GM21737 (cell line): ENCODE data around the gene PTPRQ.
"Not testable (repeated sequence)": the region's sequence is repeated elsewhere in the genome, so short reads cannot be mapped to it uniquely, and the experiment has no call there.

Experiments
- ATAC-seq: cut with Tn5 transposase; IDR thresholded peaks from one replicate; pipeline ENCODE4 v1.9.1; 2021; ENCODE audit warnings: mild to moderate bottlenecking, moderate library complexity; ENCODE audit not compliant: unreplicated experiment

The PTPRQ gene

DNA sequence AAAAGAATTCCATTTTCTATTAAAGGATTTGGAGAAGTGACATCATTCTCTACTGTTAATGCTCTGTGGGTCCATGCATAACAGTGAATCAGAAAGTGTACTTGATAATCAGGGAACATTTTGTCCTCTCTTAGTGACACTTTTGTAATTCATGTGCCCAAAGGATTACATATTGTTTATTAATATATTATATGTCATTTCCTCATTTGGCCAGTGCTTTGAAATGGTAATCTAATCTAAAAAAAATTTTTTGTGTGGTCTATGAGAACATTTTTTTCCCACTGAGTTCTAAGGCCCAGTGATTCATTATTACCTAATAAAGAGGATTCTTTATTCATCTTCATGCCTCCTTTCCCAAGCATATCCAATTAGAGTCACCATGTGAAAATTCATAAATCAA, 183.7 kb downstream of the PTPRQ start:
- no peak for ATAC-seq

DNA sequence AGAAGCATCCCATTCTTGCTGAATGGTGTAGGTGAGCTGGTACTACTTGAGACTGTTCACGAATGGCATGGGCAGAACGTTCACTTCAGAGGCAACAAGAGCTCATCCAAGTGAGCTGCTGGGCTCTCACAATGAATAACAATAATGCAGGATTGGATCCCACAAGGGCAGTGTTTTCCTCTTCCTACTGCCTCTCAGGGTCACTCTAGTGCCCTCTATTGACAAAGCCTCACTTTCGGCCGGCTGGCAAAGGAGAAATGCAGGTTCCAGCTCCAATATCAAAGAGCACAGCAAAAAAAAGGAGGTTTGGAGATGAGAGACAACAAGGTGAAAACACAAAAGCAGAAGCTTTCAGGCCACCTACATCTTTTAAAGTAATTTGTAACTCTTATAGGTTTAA, 188.8 kb downstream of the PTPRQ start:
- ATAC-seq, result no peak

DNA sequence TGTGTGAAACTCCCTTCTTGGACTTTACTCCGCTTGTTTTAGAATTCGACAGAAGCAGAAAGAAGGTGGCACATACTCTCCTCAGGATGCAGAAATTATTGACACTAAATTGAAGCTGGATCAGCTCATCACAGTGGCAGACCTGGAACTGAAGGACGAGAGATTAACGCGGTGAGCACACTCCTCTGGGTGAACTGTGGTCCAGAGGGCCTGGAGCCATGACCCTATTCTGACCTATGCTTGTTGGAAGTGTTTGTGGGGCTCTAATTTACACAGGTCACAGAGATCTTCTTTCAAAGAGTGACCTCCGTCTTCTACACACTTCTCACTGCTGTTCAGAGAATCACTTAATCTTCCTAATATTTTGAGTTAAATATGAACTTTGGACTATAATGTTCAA, 190.9 kb downstream of the PTPRQ start:
- ATAC-seq, result no peak

DNA sequence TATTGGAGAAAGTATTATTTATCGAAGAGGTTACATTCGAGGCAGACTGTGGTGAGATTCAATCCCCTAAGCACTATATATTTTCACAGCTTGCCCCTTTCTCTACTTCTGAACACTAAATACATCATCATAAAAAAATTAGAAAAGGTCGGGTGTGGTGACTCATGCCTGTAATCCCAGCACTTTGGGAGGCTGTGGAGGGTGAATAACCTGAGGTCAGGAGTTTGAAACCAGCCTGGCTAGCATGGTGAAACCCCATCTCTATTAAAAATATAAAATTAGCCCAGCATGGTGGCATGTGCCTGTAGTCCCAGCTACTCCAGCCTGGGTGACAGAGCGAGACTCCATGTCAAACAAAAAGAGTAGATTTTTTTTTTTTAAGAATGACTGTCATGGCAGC, 192.8 kb downstream of the PTPRQ start:
- ATAC-seq, result no peak

DNA sequence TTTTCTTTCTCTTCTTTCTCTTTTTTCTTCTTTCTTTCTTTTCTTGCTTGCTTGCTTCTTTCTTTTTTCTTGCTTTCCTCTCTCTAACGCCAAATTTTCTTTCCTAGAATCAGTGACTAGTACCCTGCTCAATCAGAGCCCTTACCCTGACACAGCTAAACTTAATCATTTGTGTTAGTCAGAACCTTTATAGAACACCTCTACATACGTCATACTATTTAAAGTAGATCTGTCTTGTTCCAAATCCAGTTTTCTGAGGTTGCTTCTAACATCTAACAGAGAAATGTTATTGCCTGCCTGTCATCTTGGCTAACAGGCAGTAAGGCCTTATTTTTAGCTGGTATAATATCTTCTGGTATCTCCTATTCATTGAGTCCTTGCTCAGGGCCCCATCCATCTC, 197.9 kb downstream of the PTPRQ start:
- no peak for ATAC-seq

DNA sequence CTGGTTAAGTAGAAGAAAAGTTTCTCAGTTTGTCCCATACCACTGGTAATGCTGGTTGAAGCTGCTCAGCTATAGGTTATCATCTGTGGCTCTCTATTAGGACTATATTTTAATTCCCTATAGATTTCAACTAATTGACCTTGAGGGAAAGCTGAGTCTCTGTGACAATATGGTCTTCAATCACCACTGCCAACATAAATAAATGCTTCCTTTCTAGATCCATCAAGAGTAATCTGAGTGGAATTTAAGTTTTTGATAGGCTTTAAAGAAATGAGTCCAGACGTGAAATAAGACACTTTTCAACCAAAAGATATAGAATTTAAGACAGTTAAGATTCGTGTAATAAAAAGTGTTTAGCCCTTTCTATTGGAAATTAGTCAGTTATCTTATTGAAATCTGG, 199.9 kb downstream of the PTPRQ start:
- no peak for ATAC-seq

DNA sequence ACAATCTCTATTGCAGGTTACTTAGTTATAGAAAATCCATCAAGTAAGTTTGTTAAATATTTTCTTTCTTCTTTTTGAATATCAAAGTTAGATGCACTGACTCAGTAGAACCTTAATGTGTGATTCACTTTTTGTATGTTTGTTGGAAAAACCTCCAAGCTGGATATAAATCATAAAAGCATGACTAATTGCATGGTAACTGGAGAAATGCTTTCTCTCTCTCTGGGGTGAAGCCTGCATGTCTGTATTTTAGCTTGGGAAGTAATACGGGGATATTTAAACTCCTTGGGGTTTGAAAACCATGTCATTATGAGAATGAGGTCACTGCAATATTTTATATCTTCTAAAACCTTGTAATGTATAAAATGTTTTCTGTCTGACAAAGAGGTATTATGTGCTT, 204.8 kb downstream of the PTPRQ start:
- ATAC-seq, result no peak

DNA sequence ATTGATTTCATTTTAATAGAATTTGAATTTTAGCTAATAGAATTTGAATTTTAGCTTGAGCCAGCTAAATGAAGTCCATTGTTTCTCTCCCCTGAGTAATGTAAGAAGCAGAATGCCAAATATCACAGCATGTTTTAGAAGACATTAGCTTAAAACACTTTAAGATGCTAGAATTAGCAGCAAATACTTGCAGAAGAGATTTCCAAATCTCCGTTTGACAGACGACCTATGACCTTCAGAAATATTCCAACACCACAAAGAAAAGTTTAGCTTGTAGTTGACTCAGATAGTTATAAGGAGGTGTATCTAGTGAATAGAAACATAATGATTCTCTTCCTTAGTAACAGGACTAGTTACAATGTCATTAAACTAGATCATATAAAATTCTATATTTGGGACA, 211.7 kb downstream of the PTPRQ start:
- ATAC-seq, result no peak

DNA sequence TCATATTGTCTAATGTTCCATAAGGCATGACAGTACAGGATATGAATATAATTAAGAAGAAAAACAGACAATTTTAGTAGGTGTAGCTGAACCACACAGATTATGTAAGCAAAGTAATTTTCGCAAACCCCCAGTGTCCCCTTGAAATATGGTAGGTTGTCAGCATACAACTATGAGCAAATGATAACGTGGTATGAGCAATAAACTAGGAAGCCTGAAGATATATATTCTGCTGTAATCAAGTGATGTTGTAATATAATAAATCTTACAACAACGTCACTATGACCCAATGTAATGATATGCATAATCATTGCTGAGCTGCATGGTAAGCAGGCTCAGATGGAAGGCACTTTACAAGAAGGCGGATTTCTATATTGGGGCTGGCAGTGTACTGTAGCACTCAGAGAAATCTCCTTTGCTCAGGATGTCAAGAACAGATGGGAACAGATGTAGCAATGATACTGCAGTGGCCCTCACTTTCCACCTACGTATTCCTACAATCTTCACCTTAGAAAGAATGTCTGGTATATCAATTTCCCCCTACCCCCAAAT, 215.6 kb downstream of the PTPRQ start:
- ATAC-seq, result no peak

DNA sequence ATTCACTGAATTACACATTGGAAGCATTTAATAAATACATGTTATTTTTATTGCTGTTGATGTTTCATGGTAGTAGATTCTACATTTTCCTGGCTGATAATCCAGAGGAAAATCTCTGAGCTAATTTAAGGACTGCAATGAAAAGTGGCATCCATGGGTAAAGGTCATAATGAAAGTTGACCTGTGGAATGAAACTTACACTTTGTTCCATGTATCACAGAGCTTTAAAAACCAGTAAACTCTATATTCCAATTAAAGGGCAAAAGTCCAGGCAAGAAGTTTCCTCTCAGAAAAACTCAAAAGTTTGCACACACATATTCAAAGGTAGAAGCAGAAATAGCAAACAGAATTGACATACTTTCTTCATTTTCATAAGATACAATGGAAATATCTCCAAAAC, 218.6 kb downstream of the PTPRQ start:
- ATAC-seq, result no peak

DNA sequence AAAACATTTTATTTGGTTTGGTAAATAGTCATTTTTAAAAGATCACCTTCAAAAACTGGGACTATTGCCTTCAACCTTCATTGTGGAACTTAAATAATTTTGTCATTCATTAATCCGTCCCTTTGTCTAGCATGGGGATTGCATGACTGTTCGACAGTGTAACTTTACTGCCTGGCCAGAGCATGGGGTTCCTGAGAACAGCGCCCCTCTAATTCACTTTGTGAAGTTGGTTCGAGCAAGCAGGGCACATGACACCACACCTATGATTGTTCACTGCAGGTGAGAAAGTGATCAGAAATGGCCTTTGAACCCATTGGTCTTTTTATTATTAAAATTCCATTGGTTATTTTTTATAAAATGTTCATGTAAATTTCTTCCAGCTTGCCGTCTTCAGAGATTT, 226.2 kb downstream of the PTPRQ start:
- no peak for ATAC-seq

DNA sequence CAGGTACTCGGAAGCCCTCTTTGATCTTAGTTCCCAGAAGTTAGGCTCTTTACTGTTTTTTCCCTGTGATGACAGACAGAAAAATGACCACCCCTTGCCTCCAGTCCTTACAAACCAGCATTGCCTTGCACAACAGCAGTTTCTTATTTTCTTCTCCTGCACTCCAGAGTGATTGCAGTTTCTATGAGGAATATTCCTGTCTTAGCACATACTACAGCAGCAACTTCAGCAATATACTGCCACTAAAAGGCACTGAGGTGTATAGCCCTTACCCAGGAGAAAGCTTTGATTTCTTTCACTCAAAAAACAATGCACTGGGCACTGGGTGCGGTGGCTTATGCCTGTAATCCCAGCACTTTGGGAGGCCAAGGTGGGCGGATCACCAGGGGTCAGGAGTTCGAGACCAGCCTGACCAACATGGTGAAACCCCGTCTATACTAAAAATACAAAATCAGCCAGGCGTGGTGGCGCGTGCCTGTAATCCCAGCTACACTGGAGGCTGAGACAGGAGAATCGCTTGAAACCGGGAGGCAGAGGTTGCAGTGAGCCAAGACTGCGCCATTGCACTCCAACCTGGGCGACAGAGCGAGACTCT, 232.1 kb downstream of the PTPRQ start:
- ATAC-seq, result not testable (repeated sequence)

DNA sequence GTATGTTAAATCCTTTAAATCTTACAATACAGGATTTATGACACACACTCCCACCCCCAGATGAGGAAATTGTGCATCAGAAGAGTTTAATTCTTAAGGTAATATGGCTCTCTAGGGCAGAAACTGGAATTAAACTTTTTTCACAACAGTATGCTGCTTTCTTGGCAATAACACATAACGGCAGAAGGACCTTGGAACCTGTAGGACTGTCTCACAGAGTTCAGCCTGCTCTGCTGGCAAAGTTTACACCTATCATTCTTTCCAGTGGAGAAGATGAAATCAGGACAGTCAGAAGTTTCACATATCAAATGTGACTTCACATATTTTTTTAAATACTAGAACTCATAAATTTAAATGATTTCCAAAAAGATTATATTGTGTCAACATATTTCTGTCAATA, 232.8 kb downstream of the PTPRQ start:
- ATAC-seq, result no peak

DNA sequence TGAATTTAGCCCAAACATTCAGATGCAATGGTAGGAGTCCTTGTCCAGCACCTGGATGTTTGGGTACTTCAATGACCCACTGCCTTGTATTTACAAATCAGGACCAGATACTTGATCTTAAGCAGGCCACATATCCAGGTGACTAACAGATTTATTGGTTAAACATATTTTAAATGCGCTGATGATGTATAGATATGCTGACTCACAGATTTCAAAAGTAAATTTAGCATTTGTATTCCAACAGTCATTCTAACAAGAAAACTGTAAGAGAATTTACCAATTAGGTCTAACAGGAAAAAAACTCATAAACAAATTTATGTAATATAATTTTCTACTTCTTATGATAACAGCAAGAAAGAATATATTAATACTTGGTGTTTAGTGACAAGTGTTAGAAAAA, 234.0 kb downstream of the PTPRQ start:
- ATAC-seq, result no peak

DNA sequence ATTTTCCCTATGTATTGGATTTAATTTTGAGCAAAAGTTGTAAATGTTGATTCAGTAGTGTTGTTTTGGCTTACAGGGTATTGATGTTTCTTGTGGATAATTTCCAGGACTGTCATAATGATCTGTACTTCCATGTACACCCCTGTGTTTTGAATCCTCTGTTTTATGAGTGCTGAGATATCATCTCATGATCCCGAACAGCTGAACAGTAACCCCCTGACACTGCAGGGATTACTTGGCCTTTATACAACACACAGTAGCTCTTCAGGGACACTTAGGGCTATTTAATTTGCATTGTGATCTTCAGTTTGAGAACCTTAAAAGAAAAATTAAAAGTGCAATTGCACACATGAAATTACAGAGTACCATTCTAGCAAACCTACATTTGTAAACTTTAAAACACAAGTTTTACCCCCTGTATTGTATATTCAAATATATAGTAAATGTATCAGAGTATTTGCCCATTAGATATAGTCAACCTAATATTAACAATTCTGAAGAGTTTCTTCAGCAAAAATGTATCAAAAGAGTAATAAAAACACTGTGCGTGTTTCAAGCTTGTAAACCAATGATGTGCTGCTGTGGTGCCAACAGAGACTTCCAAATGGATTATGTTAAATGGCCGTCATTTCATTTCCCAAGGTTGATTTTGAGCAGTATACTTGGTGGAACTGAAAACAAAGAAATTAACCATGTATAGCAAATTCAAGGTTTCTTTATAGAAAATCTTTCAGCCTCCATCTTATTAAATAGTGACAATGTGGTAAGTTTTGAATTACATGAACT, 235.5 kb downstream of the PTPRQ start:
- no peak for ATAC-seq

DNA sequence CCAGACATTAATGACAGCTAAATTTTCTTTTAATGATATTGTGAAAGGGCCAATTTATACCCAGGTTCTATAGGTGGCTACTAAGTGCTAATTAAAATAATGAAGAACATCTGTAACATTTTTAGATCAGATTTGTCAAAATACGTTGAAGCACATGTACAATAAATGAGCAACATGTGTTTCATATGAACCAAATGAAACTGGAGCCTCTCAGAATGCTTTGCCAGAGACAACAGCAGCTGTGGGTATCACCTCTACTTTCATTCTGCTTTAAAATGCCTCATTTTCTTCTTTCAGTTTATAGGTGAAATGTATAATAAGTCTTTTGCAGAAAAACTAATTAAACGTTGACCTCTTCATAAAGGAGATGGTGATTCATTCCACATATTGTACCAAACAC, 237.3 kb downstream of the PTPRQ start:
- no peak for ATAC-seq

DNA sequence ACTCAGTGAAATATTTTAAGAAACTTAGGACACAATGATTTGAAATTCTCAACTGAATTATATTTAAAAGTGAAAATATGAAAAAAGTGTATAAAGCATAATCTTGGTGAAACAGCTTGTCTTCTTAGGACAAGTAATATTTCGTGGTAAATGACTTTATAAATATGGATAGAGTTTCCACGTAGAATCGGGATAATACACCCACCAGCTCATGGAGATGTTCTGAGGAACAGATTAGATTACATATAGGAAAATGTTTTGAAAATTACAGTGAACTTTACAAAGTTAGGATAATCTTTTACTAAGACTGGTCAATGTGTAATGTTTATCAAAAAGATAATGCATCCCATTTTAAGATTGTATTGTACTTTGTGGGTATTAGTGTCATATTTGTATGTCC, 237.8 kb downstream of the PTPRQ start:
- no peak for ATAC-seq

DNA sequence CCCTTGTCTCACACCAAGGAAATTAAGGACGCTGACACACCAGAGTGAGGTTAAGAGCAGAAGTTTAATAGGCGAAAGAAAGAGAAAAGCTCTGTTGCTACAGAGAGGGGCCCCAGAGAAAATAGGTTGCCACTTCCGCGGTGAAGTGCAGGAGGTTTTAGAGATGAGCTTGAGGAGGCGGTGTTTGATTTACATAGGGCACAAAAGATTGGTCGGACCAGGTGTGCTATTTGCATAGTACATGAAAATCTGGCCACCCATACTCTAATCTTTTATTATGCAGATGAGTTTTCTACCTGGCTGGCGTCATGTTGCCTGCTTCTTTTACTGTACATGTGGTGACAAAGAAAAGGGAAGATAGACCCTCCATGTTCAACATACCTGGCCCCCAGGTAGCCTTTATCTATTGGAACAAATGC, 240.1 kb downstream of the PTPRQ start:
- ATAC-seq, result no peak

DNA sequence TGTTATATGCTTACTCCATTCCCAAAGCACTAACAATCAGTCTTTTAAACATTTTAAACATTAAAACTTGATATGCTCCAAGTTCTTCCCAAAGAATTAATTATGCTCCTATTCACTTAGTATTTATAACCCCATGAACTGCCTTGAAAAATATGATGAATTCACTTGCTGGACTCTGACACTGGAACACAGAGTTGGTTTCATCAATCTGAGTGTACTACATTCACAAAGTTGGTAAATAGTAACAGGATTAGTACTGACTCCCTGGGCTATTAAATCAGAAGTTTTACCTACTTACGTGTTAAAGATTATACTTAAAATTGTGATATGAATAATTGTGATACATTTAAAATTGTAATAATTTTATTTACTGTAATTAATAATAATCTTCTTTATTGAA, 246.1 kb downstream of the PTPRQ start:
- no peak for ATAC-seq

DNA sequence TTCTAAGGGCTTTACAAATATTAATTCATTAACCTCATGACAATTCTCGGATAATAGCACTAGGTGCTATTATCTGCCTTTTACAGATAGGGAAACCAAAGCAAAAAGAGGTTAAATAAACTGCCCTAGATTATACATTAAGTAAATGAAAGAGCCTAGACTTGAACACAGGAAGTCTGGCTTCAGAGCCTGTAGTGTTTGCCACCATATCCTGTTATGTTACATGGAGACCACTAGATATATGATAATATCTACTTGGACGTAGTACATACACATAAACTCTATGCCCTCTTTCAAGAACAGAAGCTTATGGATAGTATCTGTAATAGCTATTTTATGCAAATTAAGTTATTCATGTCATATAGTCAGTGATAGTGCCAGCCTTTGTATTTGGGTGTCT, 246.5 kb downstream of the PTPRQ start:
- no peak for ATAC-seq

DNA sequence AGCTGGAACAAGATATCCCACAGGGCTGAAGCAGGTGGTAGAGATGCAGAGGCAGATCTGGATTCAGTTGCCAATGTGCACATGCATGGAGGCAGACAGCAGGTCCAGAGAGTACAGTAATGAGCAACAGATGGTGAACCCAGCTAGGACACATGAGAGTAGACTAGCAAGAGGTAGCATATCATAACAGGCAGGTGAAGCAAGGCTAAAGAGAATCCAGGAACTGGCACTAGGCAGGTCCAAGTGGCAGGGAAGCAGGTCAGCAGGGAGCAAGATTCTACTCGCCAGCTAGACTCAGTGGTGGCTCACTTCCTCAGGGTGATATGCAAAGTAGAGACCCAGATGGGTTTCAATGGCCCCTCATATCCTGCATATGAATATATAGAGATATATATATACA, 248.1 kb downstream of the PTPRQ start:
- no peak for ATAC-seq

DNA sequence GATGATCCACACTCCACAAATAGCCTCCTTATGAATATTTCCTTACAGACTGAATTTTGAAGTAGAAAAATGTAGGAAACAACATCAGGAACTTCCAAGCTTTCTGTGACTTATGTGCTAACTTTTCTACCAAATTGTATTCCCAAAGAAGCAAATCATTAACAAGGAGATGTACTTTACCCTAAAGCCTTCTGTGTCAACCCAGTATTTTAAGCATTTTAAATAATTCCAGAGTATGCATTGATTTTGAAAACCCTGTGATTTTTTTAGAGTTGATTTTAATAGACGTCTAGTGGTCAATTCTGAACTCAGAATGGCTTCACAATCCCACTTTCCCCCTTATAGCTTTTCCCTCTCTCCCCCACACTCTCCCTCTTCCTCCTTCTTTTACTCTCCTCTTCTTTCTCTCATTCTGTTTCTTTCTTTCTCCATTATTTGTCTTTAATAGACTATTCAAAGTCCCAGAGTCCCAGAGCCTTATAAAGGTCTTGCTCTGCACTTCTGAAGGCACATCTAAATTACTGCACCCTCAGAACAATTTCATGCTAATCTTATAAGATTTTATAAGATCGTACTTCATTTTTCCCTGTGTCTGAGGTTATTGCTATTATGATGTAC, 253.3 kb downstream of the PTPRQ start:
- no peak for ATAC-seq
